GM18867 (cell line): ENCODE measurements around the gene DNAH17.

ENCODE experiments used
- ATAC-seq: cut with Tn5 transposase; IDR thresholded peaks from one replicate; pipeline ENCODE4 v1.9.1; 2021; ENCODE audit warnings: mild to moderate bottlenecking, moderate library complexity; ENCODE audit not compliant: unreplicated experiment

The DNAH17 gene

GRCh38 chr17:78577296-78577695, at the start of gene DNAH17:
TSS of gene DNAH17 (minus strand) at chr17:78577396. CDS start at chr17:78575057, 2,339 bp downstream.
- ATAC-seq = no peak

- ATAC-seq = no peak
These were observed 47.3 kb upstream of the DNAH17 start for GRCh38 chr17:78624324-78625151.

- no peak for ATAC-seq
These were observed 46.3 kb upstream of the DNAH17 start for GRCh38 chr17:78623541-78623940.

- no peak for ATAC-seq
These were observed 45.5 kb upstream of the DNAH17 start for GRCh38 chr17:78622491-78623265.

GRCh38 chr17:78621720-78622490, 44.7 kb upstream of the DNAH17 start:
- no peak for ATAC-seq

GRCh38 chr17:78620099-78620498, 42.9 kb upstream of the DNAH17 start:
- ATAC-seq = no peak

- no peak for ATAC-seq
These were observed 42.1 kb upstream of the DNAH17 start for GRCh38 chr17:78619334-78619733.

- ATAC-seq = no peak
These were observed 41.3 kb upstream of the DNAH17 start for GRCh38 chr17:78618264-78619066.

GRCh38 chr17:78617511-78618061, 40.4 kb upstream of the DNAH17 start:
- no peak for ATAC-seq

- no peak for ATAC-seq
These were observed 39.8 kb upstream of the DNAH17 start for GRCh38 chr17:78616946-78617345.

GRCh38 chr17:78615631-78616030, 38.4 kb upstream of the DNAH17 start:
- ATAC-seq = no peak

GRCh38 chr17:78613416-78613815, 36.2 kb upstream of the DNAH17 start:
- ATAC-seq = no peak

- ATAC-seq = no peak
These were observed 34.4 kb upstream of the DNAH17 start for GRCh38 chr17:78611607-78612006.

GRCh38 chr17:78610951-78611511, 33.8 kb upstream of the DNAH17 start:
- no peak for ATAC-seq

- ATAC-seq = no peak
These were observed 32.0 kb upstream of the DNAH17 start for GRCh38 chr17:78609191-78609641.

- ATAC-seq = no peak
These were observed 31.6 kb upstream of the DNAH17 start for GRCh38 chr17:78608804-78609186.

- no peak for ATAC-seq
These were observed 31.1 kb upstream of the DNAH17 start for GRCh38 chr17:78608122-78608803.

GRCh38 chr17:78607038-78607437, 29.8 kb upstream of the DNAH17 start:
- ATAC-seq = no peak

- ATAC-seq = no peak
These were observed 28.7 kb upstream of the DNAH17 start for GRCh38 chr17:78605886-78606285.
